ENCODE data around the gene OGDH.

Gene OGDH

DNA sequence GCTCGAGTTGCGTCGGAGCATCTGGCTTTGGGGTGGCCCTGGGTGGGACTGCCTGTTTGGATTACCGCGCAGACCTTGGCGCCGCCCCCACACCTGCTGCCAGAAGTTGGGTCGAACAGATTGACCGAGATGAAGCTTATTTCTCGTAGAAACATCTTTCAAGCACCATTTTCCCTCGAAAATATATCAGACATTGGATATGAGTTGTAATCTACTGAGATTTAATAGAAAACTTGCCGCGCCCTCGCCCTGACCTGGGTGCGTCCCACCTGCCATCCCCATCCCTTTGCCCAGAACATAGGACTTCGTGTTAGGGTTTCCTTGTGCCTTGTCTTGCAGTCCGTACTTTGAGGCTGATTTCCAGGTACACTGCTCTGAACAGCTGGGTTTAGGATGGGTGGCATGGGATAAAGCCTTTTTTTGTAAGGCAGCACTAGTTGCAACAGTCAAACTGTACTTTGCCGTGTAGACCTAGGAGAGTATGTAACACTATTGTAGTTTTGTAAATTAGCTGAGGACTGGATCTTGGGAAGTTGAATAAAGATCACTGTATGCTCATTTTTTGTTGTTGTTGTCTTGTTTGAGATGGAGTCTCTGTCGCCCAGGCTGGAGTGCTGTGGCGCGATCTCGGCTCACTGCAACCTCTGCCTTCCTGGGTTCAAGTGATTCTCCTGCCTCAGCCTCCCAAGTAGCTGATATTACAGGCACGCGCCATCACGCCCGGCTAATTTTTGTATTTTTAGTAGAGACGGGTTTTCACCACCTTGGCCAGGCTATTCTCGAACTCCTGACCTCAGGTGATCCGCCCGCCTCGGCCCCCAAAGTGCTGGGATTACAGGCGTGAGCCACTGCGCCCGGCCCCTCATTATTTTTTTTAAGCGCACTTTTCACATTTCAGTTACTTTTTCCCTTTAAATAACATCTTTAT, 978 bp downstream of the OGDH start:
- H3K4me1 ChIP-seq (ENCODE audit: control insufficient read depth, insufficient read depth, low read length): peaks cover 11% of the 10 kb centered on the region
- H3K27me3 ChIP-seq (ENCODE audit: control insufficient read depth in 1 of 2, insufficient read depth in 2 of 2, low read length in 2 of 2): no peaks in the 10 kb centered on the region
- no peaks in the 10 kb centered on the region for H3K36me3 ChIP-seq (ENCODE audit: control insufficient read depth in 2 of 2, insufficient read depth in 2 of 2, low read length in 2 of 2)
- peak overlapping the region; percentile 79 to 97 for H3K4me3 ChIP-seq (ENCODE audit: low read length in 2 of 2)
- H3K27ac ChIP-seq (ENCODE audit: low read length): peak overlapping the region; percentile 96
- H3K9ac ChIP-seq (ENCODE audit: low read length in 2 of 2): peak overlapping the region; percentile 81 to 95
- H3K9me3 ChIP-seq (ENCODE audit: control insufficient read depth in 2 of 2, low read length in 2 of 2): no peaks in the 10 kb centered on the region

DNA sequence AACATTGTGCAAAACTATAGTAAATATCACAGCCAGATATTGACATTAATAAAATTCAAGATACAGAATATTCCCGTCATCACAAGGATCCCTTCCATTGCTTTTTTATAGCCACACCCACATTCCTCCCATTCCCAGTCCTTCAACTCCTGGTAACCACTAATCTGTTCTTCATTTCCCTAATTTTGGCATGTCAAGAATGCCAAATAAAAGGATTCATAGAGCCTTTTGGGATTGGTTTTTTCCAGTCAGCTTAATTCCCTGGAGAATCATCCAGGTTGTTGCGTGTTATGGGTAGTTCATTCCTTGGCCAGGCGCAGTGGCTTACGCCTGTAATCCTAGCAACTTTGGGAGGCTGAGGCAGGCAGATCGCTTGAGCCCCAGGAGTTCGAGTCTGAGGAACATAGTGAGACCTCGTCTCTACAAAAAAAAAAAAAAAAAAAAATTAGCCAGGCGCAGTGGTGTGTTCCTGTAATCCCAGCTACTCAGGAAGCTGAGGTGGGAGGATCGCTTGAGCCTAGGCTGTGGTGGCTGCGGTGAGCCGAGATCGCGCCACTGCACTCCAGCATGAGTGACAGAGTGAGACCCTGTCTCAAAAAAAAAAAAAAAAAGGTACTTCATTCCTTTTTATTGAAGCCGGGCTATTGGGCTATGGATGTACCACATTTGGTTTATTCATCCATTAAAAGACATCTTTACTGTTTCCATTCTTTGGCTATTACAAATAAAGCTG, 2.7 kb downstream of the OGDH start:
- H3K27ac ChIP-seq (ENCODE audit: low read length): no peak overlapping the region

GRCh38 chr7:44609829-44610228, 3.4 kb downstream of the OGDH start:
- Histone ChIP-seq H3K4me1 (ENCODE audit: control insufficient read depth, insufficient read depth, low read length) (peaks cover 11% of the 10 kb centered on the region), H3K9ac (ENCODE audit: low read length in 2 of 2) (no peak overlapping the region), H3K27ac (ENCODE audit: low read length) (no peak overlapping the region), H3K4me3 (ENCODE audit: low read length in 2 of 2) (no peak overlapping the region), H3K36me3 (ENCODE audit: control insufficient read depth in 2 of 2, insufficient read depth in 2 of 2, low read length in 2 of 2) (no peaks in the 10 kb centered on the region), H3K27me3 (ENCODE audit: control insufficient read depth in 1 of 2, insufficient read depth in 2 of 2, low read length in 2 of 2) (no peaks in the 10 kb centered on the region), H3K9me3 (ENCODE audit: control insufficient read depth in 2 of 2, low read length in 2 of 2) (no peaks in the 10 kb centered on the region)

More for the DNA sequence above, 2.7 kb downstream of the OGDH start:
- Histone ChIP-seq H3K9ac (ENCODE audit: low read length in 2 of 2) (no peak overlapping the region), H3K27me3 (ENCODE audit: control insufficient read depth in 1 of 2, insufficient read depth in 2 of 2, low read length in 2 of 2) (no peaks in the 10 kb centered on the region), H3K4me3 (ENCODE audit: low read length in 2 of 2) (no peak overlapping the region), H3K36me3 (ENCODE audit: control insufficient read depth in 2 of 2, insufficient read depth in 2 of 2, low read length in 2 of 2) (no peaks in the 10 kb centered on the region), H3K9me3 (ENCODE audit: control insufficient read depth in 2 of 2, low read length in 2 of 2) (no peaks in the 10 kb centered on the region), H3K4me1 (ENCODE audit: control insufficient read depth, insufficient read depth, low read length) (peaks cover 11% of the 10 kb centered on the region)

GRCh38 chr7:44615149-44615611, 8.8 kb downstream of the OGDH start:
- no peaks in the 10 kb centered on the region for H3K9me3 ChIP-seq (ENCODE audit: control insufficient read depth in 2 of 2, low read length in 2 of 2)
- H3K27ac ChIP-seq (ENCODE audit: low read length): no peak overlapping the region
- H3K4me3 ChIP-seq (ENCODE audit: low read length in 2 of 2): no peak overlapping the region
- peaks cover 5% of the 10 kb centered on the region for H3K4me1 ChIP-seq (ENCODE audit: control insufficient read depth, insufficient read depth, low read length)
- peak overlapping the region in 1 of 2 donors; percentile 18 for H3K9ac ChIP-seq (ENCODE audit: low read length in 2 of 2)
- H3K27me3 ChIP-seq (ENCODE audit: control insufficient read depth in 1 of 2, insufficient read depth in 2 of 2, low read length in 2 of 2): no peaks in the 10 kb centered on the region
- H3K36me3 ChIP-seq (ENCODE audit: control insufficient read depth in 2 of 2, insufficient read depth in 2 of 2, low read length in 2 of 2): peaks cover 0 to 4% of the 10 kb centered on the region in 2 donors

- peaks cover 0 to 4% of the 10 kb centered on the region in 2 donors for H3K36me3 ChIP-seq (ENCODE audit: control insufficient read depth in 2 of 2, insufficient read depth in 2 of 2, low read length in 2 of 2)
- no peaks in the 10 kb centered on the region for H3K9me3 ChIP-seq (ENCODE audit: control insufficient read depth in 2 of 2, low read length in 2 of 2)
- no peaks in the 10 kb centered on the region for H3K27me3 ChIP-seq (ENCODE audit: control insufficient read depth in 1 of 2, insufficient read depth in 2 of 2, low read length in 2 of 2)
- H3K4me3 ChIP-seq (ENCODE audit: low read length in 2 of 2): no peak overlapping the region
- peaks cover 5% of the 10 kb centered on the region for H3K4me1 ChIP-seq (ENCODE audit: control insufficient read depth, insufficient read depth, low read length)
- no peak overlapping the region for H3K9ac ChIP-seq (ENCODE audit: low read length in 2 of 2)
- no peak overlapping the region for H3K27ac ChIP-seq (ENCODE audit: low read length)
Observed at GRCh38 chr7:44615793-44616192, 9.4 kb downstream of the OGDH start.

DNA sequence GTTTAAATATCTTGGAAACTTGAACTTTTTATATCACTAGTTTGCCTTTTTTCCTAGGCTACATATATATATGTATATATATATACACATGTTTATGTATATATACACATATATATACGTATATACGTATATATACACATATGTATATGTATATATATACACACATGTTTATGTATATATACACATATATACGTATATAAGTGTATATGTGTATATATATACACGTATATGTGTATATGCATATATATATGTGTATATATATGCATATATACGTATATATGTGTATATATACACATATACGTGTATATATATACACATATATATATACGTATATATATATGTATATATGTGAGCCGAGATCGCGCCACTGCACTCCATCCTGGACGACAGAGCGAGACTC, 10.1 kb downstream of the OGDH start:
- H3K27me3 ChIP-seq (ENCODE audit: control insufficient read depth in 1 of 2, insufficient read depth in 2 of 2, low read length in 2 of 2): no peaks in the 10 kb centered on the region
- peaks cover 0 to 4% of the 10 kb centered on the region in 2 donors for H3K36me3 ChIP-seq (ENCODE audit: control insufficient read depth in 2 of 2, insufficient read depth in 2 of 2, low read length in 2 of 2)
- no peak overlapping the region for H3K9ac ChIP-seq (ENCODE audit: low read length in 2 of 2)
- no peak overlapping the region for H3K4me3 ChIP-seq (ENCODE audit: low read length in 2 of 2)
- H3K9me3 ChIP-seq (ENCODE audit: control insufficient read depth in 2 of 2, low read length in 2 of 2): no peaks in the 10 kb centered on the region
- no peak overlapping the region for H3K27ac ChIP-seq (ENCODE audit: low read length)
- peaks cover 5% of the 10 kb centered on the region for H3K4me1 ChIP-seq (ENCODE audit: control insufficient read depth, insufficient read depth, low read length)

DNA sequence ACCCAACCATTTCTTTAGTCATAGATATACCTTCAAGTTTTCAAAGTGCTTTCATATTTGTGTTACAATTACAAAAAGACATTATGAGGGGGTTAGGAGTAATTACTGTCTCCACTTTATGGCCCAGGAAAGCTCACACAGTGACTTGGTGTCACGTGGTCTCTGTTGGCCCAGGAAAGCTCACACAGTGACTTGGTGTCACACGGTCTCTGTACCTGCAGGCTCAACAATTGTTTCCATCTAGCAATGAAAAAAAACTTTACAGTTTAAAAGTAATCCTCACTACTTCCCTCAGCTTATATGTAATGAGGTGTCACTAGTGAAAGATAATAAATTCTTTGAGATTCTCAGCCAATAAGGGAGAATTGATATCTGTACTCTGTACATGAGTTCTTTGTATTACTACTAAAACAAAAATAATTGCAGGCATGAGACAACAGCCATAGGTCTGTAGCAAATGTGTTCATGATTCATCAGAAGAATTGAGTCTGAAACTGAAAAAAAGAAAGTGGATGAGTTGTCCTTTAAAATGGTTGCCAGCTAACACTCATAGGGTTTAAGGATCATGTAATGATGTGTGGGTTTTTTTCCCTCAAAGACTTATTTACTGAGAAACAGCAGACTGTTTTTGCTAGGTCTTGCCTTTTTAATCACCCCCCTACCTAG, 10.9 kb downstream of the OGDH start:
- Histone ChIP-seq H3K4me3 (ENCODE audit: low read length in 2 of 2) (no peak overlapping the region), H3K27ac (ENCODE audit: low read length) (no peak overlapping the region), H3K36me3 (ENCODE audit: control insufficient read depth in 2 of 2, insufficient read depth in 2 of 2, low read length in 2 of 2) (peaks cover 0 to 4% of the 10 kb centered on the region in 2 donors), H3K9me3 (ENCODE audit: control insufficient read depth in 2 of 2, low read length in 2 of 2) (no peaks in the 10 kb centered on the region), H3K27me3 (ENCODE audit: control insufficient read depth in 1 of 2, insufficient read depth in 2 of 2, low read length in 2 of 2) (no peaks in the 10 kb centered on the region), H3K4me1 (ENCODE audit: control insufficient read depth, insufficient read depth, low read length) (peaks cover 6% of the 10 kb centered on the region), H3K9ac (ENCODE audit: low read length in 2 of 2) (no peak overlapping the region)

- Histone ChIP-seq H3K27me3 (ENCODE audit: control insufficient read depth in 1 of 2, insufficient read depth in 2 of 2, low read length in 2 of 2) (no peaks in the 10 kb centered on the region), H3K36me3 (ENCODE audit: control insufficient read depth in 2 of 2, insufficient read depth in 2 of 2, low read length in 2 of 2) (peaks cover 0 to 4% of the 10 kb centered on the region in 2 donors), H3K9me3 (ENCODE audit: control insufficient read depth in 2 of 2, low read length in 2 of 2) (no peaks in the 10 kb centered on the region), H3K27ac (ENCODE audit: low read length) (no peak overlapping the region), H3K4me3 (ENCODE audit: low read length in 2 of 2) (no peak overlapping the region), H3K4me1 (ENCODE audit: control insufficient read depth, insufficient read depth, low read length) (peaks cover 12% of the 10 kb centered on the region), H3K9ac (ENCODE audit: low read length in 2 of 2) (no peak overlapping the region)
Observed at GRCh38 chr7:44618045-44618444, 11.6 kb downstream of the OGDH start.

DNA sequence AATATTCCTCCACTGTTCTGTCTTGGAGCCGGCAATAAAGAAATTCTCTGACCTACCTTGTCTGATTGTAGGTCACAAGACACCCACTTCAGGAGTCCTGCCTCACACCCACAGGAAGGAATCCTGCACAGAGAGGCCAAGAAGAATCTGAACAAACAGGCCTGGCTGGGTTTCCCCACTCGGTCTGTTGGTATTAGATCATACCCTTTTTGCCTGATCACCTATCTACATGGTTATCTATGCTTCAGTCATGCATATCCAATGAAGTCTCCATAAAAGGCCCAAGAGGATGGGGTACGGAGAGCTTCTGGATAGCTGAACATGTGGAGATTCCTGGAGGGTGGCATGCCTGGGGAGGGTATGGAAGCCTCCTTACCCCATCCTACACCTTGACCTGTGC, 12.3 kb downstream of the OGDH start:
- H3K4me3 ChIP-seq (ENCODE audit: low read length in 2 of 2): no peak overlapping the region
- H3K4me1 ChIP-seq (ENCODE audit: control insufficient read depth, insufficient read depth, low read length): peaks cover 13% of the 10 kb centered on the region
- no peak overlapping the region for H3K27ac ChIP-seq (ENCODE audit: low read length)
- no peaks in the 10 kb centered on the region for H3K9me3 ChIP-seq (ENCODE audit: control insufficient read depth in 2 of 2, low read length in 2 of 2)
- peaks cover 0 to 4% of the 10 kb centered on the region in 2 donors for H3K36me3 ChIP-seq (ENCODE audit: control insufficient read depth in 2 of 2, insufficient read depth in 2 of 2, low read length in 2 of 2)
- H3K27me3 ChIP-seq (ENCODE audit: control insufficient read depth in 1 of 2, insufficient read depth in 2 of 2, low read length in 2 of 2): no peaks in the 10 kb centered on the region
- H3K9ac ChIP-seq (ENCODE audit: low read length in 2 of 2): no peak overlapping the region

GRCh38 chr7:44621034-44621749, 14.8 kb downstream of the OGDH start:
- Histone ChIP-seq H3K4me1 (ENCODE audit: control insufficient read depth, insufficient read depth, low read length) (peaks cover 11% of the 10 kb centered on the region), H3K9ac (ENCODE audit: low read length in 2 of 2) (no peak overlapping the region), H3K36me3 (ENCODE audit: control insufficient read depth in 2 of 2, insufficient read depth in 2 of 2, low read length in 2 of 2) (peaks cover 9 to 15% of the 10 kb centered on the region in 2 donors), H3K27me3 (ENCODE audit: control insufficient read depth in 1 of 2, insufficient read depth in 2 of 2, low read length in 2 of 2) (no peaks in the 10 kb centered on the region), H3K9me3 (ENCODE audit: control insufficient read depth in 2 of 2, low read length in 2 of 2) (no peaks in the 10 kb centered on the region), H3K27ac (ENCODE audit: low read length) (no peak overlapping the region), H3K4me3 (ENCODE audit: low read length in 2 of 2) (no peak overlapping the region)
